GM19025 (cell line): ENCODE results near the gene ERP27.
A peak's percentile ranks its signal among the peaks of the same experiment; 100 is the strongest.

Source experiments
- ATAC-seq: cut with Tn5 transposase; IDR thresholded peaks from one replicate; pipeline ENCODE4 v1.9.1; 2021; ENCODE audit warnings: mild to moderate bottlenecking, low read depth, moderate library complexity; ENCODE audit not compliant: unreplicated experiment

ERP27 gene

DNA sequence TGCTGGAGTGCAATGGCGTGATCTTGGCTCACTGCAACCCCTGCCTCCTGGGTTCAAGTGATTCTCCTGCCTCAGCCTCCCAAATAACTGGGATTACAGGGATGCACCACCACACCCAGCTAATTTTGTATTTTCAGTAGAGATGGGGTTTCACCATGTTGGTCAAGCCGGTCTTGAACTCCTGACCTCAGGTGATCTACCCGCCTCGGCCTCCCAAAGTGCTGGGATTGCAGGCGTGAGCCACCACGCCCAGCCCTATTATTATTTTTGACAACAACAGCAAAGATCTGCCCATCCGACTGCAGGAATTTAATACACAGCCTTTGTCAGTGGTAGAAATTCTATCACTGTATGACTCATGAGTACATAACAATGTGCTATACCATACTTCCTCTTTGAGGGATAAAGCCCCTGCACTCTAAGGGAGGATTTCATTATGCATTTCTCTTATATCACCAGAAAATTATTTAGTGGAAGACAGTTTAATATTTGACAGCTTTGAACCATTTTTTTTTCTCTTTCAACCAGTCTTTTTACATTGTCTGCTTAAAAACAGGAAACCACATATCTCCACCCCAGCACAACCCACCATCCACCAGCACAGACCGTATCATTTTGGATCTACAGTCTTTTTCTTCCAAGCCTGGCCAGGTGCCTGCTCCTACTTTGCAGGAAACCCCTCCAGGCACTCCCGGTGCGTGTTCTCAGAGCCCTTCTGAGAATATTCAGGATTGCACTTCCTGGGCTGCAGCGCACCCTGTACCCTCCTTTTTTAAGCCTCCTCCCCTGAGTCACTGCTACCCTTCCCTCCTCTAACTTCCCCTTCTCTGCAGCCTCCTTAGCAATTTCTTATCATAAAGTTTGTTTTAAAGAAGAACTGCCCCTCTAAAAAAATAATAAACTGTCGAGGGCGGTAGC lies 22.5 kb upstream of the ERP27 start:
- peak; percentile 34 for ATAC-seq

DNA sequence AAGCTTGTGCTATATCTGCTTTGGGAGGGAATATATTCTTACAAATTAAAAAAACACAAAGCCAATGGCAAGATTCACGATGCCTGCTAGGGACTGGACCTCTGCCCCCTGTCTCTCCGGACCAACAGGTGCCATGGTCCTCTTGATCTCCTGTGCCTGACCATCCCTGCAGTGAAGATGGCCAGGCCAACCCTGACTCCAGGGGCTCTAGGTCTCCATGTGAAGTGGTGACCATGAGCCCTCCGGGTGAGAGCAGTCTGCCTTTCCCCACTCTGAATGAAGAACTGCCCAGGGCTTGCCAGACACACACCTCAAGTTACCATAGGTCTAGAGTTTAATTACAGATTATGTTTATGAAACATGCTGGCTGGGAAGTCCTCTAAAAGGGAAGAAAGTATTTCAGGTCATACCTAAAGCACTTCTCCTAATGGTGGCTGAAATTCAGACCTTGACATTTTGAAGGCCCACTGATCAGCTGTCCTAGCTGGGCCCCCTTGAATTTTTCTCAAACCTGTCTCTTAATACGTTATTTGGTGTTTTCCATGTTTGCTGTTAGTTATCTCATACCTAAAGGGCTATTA lies 21.7 kb upstream of the ERP27 start:
- ATAC-seq, result no peak

DNA sequence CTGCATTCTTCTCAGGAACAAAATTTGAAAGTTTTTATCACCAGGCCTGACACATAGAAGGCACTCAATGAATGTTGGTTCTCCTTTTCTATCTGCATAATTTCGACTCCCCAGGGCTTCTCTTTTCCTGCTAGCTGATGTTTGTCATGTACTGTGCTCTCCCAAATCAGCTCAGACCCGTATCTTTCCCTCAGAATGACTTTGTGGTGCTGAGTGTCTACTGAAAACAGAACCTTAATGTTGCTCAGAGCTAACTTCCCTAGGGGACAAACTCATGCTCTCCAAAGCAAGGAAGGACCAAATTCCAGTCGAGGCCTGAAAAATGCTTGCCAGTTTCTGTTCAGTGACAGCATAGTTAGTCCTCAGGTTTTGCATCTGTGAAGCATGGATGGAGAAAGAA lies 21.1 kb upstream of the ERP27 start:
- ATAC-seq, result no peak

DNA sequence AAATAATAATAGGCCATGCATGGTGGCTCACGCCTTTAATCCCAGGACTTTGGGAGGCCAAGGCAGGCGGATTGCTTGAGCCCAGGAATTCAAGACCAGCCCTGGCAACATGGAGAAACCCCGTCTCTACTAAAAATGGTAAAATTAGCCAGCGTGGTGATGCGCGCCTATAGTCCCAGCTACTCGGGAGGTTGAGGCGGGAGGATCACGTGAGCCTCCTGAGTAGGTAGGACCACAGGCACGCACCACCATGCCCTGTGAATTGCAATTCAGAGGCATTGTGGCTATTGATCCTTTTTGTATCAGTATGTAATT lies 20.7 kb upstream of the ERP27 start:
- ATAC-seq, result no peak

DNA sequence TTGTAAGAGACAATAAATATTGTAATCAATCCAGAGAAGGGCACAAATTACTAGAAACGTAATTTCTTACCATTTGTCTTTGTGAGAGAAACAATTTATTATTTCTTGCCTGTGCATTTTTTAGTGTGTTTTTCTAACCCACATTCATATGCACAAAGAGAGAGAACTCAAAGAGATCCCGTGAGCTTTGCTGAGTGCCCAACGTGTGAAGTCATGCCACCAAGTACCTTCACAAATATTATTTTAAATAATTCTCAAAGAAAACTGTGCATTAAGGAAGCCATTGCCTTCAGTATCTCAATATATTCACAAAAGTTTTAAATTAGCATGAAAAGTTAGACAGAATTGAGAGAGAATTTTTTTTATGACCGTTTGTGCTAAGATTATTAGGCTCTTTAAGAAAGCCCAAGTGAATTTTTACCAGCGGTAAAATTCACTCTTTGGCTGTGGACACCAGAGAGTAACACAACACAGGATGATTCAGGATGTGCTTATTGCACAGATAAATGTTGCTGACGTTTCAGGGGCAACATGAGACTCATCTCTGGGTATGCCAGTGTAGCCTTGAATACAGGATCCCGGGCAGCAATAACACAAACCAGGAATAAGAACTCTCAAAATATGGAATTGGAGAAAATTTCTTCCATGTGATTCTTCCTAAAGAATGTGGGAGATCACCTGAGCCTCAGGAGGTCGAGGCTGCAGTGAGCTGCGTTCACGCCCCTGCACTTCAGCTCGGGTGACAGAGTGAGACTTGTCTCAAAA lies 20.2 kb upstream of the ERP27 start:
- no peak for ATAC-seq

DNA sequence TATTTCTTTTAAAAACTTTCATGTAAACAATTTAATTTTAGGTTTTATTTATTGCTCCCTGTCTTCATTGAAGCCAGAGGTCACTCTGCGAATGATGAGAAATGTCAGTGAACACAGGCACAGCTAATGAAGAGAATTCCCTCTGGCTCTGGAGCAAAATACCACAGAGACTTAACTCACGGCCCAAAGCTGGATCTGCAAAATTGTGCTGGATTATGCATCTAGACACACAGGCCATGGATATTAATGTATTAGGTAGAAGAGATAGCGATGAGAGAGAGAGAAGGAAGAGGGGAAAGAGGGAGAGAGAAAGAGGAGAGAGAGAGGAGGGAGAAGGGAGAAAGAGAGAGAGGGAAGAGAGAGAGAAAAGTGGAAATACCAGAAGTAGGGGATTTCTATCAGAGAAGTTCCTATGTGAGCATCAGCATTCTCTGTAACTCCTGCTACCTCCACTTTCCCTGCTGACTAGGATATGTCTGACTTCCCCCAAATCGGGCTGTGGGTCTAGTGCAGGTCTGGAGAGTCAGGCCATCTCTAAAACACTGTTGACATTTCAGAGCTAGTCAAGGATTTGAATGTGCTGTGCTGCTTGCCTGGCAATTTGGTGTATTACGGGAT lies 19.3 kb upstream of the ERP27 start:
- no peak for ATAC-seq

DNA sequence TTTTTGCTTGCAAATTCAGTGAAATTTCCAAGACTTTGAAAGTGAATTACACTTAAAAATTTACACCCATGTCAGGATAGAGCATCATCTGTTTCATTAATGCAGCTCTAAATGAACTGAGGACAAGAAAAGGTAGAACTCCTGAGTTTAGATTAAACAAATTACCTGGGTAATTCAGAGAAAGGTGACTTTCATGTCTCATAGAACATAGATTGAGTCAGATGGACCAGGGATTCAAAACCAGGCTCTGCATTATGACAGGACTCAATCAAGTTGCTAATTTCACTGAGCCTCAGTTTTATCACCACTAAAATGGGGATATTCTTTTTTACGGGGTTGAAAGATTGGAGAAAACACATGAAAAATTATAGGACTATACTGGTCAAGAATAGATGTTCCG lies 18.6 kb upstream of the ERP27 start:
- no peak for ATAC-seq

DNA sequence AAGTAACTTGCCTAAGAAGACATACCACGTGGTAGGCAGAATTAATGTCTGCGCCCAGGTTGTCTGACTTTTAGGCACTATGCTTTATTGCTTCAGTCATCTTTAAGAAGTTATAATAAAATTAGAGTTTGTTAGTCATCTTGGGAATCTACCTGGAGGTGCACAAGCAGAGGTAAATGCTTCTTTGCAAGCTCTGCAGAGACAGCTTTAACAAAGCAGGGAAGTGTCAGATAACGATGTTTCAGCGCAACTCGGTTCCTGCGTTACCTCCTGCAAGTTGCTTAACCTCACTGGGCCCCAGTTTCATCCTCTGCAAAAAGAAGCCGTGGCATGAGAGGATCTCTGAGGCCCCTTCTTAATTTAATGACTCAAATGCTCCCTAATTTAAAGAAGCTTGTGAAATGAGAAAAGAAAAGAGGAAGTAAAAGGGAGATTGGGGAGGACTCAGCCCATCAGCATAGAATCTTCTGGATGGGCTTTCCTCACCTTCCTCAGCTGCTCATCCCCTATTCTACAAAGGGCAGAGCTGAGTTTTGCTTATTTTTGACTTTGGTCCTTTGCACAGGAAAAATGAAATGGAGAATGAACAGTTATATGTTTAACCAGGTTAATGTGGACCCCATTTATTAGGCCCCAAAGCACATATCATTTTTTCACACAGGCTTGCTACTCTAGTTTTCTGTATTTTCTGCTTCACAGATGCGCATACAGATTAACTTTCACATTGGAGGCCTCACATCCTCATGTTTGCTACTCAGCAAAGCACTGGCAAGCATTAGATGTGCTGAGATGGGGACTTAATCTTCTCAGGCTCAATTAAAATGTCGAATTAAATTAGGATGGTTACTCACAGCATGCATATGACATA lies 17.9 kb upstream of the ERP27 start:
- peak; percentile 23 for ATAC-seq

DNA sequence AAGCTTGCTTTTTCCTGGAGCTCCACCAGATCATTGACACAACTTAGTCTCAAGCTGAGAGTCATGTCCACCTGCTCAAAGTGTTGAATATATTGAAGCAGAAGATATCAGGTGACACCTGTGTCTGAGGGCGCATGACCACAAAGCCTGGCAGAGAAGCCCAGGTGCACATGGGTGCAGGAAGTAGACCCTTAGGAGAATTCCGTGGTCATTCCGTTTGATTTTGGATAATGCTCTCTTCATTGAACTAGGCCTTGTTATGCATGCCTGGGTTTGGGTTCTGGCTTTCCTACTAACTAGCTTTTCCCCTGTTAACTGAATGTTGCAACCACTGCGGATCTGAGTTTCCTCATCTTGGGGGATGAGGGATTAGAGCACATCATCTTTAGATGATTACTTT lies 15.9 kb upstream of the ERP27 start:
- no peak for ATAC-seq

DNA sequence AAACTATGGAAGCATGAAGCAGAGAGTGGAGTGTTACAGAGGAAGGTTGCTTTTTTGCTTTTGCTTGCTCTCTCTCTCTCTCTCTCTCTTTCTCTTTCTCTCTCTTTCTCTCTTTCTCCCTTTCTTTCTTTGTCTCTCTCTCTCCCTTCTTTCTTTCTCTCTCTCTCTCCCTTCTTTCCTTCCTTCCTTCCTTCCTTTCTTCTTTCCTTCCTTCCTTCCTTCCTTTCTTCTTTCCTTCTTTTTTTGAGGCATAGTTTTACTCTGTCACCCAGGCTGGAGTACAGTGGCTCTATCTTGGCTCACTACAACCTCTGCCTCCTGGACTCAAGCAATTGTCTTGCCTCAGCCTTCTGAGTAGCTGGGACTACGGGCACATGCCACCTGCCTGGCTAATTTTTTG lies 15.4 kb upstream of the ERP27 start:
- no peak for ATAC-seq

DNA sequence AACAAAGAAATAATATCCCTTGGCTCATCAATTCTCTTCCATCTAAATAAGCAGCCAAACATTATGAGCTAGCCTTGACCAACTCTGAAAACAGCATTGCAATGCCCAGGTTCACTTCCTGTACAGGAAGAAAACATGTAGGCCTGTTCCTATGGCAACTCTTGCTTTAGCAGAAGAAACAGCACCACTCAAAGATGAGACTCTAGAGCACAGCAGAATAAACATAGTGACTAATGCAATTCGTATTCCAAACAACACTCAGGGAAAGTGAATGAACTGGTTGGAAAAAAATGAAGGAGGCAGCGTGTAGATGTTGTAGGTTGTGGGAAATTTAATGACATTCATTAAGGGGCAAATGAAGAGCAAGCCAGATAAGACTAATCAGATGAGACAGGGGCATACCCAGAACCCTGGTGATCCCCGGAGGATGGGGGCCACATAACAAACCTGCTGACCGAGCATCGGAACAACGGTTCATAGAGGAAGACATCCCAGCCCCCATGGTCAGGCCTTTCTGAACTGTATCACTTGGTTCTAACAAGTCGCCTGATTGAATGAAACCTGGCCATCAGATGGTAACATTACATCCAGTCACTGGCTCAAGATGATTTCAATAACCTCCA lies 14.1 kb upstream of the ERP27 start:
- peak; percentile 49 for ATAC-seq

DNA sequence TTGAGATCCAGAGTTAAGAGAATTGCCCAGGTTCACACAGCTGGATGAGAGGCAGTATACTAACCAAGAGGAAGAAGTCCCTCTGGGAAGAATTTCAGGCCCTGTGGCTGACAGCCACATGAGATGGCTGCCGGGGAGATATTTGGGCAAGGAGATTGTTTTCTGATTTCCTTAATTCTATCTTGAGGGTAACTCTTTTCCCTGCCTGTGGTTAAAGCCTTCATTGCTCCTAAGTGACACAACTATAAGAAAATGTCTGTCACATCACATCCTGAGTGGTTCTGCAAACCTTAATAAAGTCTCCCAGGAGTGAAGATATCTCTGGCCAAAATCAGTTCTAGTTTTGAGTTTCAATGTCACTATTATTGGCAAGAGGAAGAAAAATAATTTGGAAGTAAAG lies 13.5 kb upstream of the ERP27 start:
- no peak for ATAC-seq

DNA sequence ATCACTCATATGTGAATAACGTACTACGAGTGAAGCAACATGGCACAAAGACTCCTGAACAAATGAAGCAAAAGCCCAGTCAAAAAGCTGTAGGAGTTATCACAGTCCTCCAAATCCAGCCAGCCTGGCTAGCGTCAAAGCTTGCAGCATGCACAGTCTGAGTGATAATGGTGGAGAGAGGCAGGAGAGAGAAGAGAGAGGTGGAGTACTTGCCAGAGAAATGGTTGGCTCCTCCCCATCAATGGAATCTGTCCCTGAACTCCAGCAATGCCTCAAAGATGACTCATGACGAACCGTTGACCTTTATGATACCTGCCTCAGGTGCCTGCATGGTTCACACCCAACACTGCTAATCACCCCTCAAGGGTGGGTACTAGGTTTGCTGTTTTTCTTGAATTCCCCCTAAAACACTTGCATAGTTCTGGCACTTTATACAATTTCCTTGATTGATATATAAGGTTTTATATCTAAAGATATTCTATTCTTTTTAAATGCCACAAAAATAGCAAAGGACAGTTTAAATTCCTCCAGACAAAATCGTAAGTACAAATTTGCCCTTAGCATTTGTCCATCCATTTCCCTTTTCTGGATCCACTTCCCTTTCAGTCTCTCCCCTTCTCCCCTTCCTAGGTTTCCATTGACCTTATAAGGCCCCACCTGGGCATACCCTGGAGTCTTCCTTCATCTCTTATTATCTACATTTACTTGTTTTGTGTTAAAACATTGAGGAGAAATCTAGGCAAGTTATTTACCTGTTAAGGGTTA lies 12.8 kb upstream of the ERP27 start:
- ATAC-seq, result no peak

DNA sequence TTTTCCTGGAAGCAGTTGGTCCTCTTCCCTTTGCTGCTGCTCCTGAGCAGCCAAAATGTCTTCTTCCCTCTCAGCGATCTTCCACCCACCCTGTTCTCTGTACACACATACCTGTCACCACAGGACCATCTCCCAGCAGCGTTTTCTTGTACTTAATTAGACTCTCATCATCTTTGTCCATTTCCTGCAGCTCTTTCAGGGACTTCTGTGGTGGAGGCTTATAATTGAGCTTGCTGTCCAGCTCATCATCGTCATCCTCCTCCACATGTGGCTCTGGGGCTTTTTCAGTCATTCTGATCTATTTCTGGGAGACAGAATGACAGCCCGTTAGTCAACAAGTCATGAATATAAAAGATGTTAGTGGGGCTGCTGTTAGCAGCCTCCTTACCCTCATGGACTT lies 12.1 kb upstream of the ERP27 start:
- ATAC-seq, result no peak

DNA sequence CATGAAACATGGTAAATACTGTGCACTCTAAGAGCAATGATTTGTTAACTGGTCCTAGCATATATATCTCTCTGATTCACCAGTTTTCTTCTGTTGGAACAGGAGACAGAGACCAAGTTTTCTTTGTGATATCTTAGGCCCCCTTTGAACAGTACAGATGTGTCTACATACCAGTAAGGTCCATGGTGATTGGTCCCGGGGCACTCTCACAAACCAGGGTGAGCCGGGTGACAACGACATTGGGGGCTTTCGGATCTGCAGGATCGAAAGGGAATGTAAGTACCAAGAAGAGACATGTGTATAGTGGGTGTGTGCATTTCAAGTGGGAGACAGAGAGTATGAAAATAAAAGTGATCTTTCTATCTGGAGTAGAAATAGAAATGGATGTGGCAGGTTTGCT lies 11.3 kb upstream of the ERP27 start:
- ATAC-seq, result no peak

DNA sequence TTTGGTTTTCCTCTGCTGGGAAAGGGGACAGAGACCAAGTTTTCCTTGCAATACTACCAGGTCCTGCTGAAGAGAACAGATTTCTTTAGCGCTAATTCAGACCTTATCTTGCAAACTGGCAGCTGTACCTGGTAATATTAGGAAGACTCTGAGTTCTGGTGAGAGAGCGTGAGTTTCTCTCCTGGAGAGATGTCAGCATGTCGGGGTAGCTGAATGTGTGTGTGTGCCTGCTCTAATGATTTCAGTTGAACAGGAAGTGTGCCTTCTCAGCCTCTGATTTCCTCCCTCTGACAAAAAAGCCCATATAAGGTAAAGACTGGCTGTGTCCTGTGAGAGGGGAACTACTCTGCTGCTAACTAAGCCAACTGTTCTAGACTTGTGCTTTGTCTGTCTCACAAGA lies 10.3 kb upstream of the ERP27 start:
- peak; percentile 92 for ATAC-seq

DNA sequence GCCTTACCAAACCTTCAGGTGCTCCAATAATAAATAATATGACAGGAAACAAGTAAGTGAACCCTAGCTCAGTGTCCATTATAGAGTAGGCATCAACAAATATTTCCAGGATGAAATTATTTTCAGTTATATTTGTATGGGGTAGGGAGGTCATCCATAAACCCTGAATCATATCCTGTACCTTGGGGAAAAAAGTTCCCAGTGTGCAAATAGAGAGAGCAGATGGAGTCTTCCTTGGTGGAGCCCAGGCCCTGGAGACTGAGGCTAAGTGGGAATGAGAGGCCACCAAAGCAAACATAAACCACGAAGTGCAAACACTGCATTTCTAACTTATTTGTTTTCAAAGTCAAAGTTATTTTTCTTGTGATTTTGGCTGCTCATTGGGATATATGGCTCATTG lies 8.5 kb upstream of the ERP27 start:
- no peak for ATAC-seq

DNA sequence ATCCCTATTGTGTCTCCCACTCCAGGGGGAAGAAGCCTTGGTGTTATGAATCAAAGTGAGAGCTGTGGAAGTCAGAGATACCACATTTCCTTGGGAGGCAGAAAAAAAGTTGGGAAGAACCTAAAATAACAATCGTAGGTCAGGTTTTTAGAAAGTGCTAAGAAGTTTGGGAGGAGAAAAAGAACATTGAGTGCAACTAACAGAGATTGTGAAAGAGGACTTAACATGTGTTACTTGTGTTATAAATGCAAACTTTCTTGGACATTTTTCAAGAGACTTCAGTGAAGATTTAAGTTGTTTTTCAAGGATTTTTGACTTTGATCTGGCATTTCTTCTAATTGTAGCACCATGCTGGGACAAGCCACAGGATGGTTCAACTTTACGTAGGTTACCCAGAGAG lies 7.8 kb upstream of the ERP27 start:
- ATAC-seq, result no peak
